ENCODE data around the gene SWAP70.
"Not testable (repeated sequence)": the region's sequence is repeated elsewhere in the genome, so short reads cannot be mapped to it uniquely, and the experiment has no call there.

DNA sequence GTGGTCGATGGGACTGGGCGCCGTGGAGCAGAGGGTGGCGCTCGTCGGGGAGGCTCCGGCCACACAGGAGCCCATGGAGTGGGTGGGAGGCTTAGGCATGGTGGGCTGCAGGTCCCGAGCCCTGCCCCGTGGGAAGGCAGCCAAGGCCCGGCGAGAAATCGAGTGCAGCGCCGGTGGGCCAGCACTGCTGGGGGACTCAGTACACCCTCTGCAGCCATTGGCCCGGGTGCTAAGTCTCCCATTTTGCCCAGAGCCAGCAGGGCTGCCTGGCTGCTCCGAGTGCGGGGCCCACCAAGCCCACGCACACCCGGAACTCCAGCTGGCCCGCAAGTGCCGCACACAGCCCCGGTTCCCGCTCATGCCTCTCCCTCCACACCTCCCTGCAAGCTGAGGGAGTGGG lies 40.8 kb upstream of the SWAP70 start:
- TF ChIP-seq CTCF (IDR thresholded peaks at IDR 0.05 in 2 of 3, conservative IDR thresholded peaks at IDR 0.05 in 1 of 3; ENCODE audit: insufficient read depth in 2 of 3, low read depth in 1 of 3, low read length in 3 of 3); ZNF184 (CRISPR knock-in tag; IDR thresholded peaks at IDR 0.05); SMC3 (conservative IDR thresholded peaks at IDR 0.05; ENCODE audit: insufficient read depth, low read depth, low read length); THRAP3 (IDR thresholded peaks at IDR 0.05; ENCODE audit: borderline replicate concordance); SAFB2 (IDR thresholded peaks at IDR 0.05; ENCODE audit: borderline replicate concordance, low read depth, low read length, severe bottlenecking); KLF13 (tag; IDR thresholded peaks at IDR 0.05; ENCODE audit: borderline replicate concordance, low read depth); EP300 (IDR thresholded peaks at IDR 0.05; ENCODE audit: low read length); ZSCAN29 (IDR thresholded peaks at IDR 0.05); ZNF766 (CRISPR knock-in tag; conservative IDR thresholded peaks at IDR 0.05); RERE (CRISPR knock-in tag; IDR thresholded peaks at IDR 0.05; ENCODE audit: borderline replicate concordance); PCBP2 (IDR thresholded peaks at IDR 0.05; ENCODE audit: low read depth, low read length, poor library complexity, severe bottlenecking); KDM1A (IDR thresholded peaks at IDR 0.05): not testable (repeated sequence)
- TF ChIP-seq, protein P1, sequence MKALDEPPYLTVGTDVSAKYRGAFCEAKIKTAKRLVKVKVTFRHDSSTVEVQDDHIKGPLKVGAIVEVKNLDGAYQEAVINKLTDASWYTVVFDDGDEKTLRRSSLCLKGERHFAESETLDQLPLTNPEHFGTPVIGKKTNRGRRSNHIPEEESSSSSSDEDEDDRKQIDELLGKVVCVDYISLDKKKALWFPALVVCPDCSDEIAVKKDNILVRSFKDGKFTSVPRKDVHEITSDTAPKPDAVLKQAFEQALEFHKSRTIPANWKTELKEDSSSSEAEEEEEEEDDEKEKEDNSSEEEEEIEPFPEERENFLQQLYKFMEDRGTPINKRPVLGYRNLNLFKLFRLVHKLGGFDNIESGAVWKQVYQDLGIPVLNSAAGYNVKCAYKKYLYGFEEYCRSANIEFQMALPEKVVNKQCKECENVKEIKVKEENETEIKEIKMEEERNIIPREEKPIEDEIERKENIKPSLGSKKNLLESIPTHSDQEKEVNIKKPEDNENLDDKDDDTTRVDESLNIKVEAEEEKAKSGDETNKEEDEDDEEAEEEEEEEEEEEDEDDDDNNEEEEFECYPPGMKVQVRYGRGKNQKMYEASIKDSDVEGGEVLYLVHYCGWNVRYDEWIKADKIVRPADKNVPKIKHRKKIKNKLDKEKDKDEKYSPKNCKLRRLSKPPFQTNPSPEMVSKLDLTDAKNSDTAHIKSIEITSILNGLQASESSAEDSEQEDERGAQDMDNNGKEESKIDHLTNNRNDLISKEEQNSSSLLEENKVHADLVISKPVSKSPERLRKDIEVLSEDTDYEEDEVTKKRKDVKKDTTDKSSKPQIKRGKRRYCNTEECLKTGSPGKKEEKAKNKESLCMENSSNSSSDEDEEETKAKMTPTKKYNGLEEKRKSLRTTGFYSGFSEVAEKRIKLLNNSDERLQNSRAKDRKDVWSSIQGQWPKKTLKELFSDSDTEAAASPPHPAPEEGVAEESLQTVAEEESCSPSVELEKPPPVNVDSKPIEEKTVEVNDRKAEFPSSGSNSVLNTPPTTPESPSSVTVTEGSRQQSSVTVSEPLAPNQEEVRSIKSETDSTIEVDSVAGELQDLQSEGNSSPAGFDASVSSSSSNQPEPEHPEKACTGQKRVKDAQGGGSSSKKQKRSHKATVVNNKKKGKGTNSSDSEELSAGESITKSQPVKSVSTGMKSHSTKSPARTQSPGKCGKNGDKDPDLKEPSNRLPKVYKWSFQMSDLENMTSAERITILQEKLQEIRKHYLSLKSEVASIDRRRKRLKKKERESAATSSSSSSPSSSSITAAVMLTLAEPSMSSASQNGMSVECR (CRISPR knock-in tag; IDR thresholded peaks at IDR 0.05) = not testable (repeated sequence)
- TF ChIP-seq, protein P2, sequence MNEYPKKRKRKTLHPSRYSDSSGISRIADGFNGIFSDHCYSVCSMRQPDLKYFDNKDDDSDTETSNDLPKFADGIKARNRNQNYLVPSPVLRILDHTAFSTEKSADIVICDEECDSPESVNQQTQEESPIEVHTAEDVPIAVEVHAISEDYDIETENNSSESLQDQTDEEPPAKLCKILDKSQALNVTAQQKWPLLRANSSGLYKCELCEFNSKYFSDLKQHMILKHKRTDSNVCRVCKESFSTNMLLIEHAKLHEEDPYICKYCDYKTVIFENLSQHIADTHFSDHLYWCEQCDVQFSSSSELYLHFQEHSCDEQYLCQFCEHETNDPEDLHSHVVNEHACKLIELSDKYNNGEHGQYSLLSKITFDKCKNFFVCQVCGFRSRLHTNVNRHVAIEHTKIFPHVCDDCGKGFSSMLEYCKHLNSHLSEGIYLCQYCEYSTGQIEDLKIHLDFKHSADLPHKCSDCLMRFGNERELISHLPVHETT (CRISPR knock-in tag; conservative IDR thresholded peaks at IDR 0.05 in 1 of 2, IDR thresholded peaks at IDR 0.05 in 1 of 2) = not testable (repeated sequence)

All from K562 (cell line).